HG02623 (cell line): ENCODE data around the gene IPCEF1.

Source experiments
- ATAC-seq: cut with Tn5 transposase; IDR thresholded peaks from one replicate; pipeline ENCODE4 v1.9.1; 2021; ENCODE audit warnings: moderate library complexity; ENCODE audit not compliant: unreplicated experiment

IPCEF1 gene

GRCh38 chr6:154169193-154169847, 187.3 kb downstream of the IPCEF1 start:
- no peak for ATAC-seq

GRCh38 chr6:154167126-154167525, 189.5 kb downstream of the IPCEF1 start:
- no peak for ATAC-seq

GRCh38 chr6:154166140-154166539, 190.5 kb downstream of the IPCEF1 start:
- no peak for ATAC-seq

- ATAC-seq = no peak
Measured at GRCh38 chr6:154165478-154165877, 191.1 kb downstream of the IPCEF1 start.

DNA sequence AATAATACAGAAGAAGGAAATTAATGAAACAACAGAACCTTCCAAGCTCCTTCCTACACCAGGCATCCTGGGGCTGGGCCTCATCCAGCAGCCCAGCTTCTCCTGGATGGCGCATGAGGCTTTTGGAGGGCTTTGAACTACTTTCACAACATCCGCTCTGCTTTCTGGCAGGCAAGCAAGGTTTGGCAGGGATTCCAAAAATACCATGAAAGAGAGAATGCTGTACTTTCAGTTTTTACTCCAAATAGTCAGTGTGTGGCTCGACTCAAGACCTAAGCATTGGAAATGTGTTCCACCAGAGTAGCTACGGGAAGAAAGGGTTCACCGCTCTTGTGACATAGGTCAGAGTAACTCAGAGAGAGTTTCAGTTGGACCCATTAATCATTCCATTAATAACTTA, 192.2 kb downstream of the IPCEF1 start:
- ATAC-seq = no peak

DNA sequence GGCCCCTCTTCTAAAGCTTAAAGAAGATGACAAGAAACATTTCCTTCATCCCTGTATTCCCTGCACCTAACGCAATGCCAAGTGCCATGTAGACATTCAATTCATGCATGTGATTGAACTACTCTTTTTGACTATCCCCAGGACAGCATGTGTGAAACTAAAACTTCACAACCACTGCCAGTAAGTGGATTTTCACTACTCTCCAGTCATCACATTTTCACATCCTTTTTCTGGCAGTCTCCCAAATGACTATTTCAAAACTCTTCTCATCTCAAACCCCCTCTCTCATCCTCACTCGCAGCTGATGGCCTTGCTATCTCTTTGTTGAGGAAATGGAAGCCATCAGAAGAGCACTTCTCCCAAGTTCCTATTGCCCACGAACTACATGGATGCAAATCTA, 194.9 kb downstream of the IPCEF1 start:
- ATAC-seq = peak; percentile 60

- no peak for ATAC-seq
Measured at GRCh38 chr6:154159126-154159525, 197.5 kb downstream of the IPCEF1 start.

DNA sequence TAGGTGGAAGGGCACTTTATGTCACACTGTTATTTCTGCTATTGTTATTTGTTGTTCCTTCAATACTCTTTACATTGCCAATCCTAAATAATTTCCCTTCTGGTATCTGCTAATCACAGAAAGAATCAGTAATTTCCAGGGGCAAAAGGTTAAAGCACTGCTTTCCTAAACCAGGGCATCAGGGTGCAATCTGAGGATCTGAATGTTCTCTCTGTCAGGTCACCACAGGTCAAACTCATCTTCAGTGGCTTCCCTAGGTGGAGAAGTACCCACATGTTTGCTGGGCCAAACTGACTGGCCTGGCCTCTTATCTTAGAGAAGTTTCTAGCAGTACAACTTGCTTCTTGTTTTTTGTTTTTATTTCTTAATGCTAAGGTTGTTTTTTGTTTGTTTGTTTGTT, 198.9 kb downstream of the IPCEF1 start:
- no peak for ATAC-seq

DNA sequence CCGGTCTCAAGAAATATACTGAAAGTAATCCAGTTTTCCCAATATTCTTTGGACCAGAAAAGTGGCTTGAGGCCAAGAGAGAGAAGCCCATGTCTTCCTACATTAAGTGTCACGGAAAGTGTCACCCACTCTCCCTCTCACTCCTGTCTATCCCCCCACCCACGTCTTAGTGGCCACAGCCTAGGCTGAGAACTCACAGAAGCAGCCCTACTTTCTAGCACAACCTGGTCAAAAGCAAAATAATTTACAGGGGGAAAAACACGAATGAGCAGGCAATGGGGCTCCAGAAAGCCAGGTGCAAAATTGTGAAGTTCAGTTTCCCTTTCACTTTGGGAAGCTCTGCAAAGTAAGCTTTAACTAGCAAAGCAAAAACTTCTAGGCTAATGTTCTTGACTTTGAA, 199.5 kb downstream of the IPCEF1 start:
- ATAC-seq = peak; percentile 54

GRCh38 chr6:154156135-154156896, 200.3 kb downstream of the IPCEF1 start:
- ATAC-seq = peak; percentile 73

DNA sequence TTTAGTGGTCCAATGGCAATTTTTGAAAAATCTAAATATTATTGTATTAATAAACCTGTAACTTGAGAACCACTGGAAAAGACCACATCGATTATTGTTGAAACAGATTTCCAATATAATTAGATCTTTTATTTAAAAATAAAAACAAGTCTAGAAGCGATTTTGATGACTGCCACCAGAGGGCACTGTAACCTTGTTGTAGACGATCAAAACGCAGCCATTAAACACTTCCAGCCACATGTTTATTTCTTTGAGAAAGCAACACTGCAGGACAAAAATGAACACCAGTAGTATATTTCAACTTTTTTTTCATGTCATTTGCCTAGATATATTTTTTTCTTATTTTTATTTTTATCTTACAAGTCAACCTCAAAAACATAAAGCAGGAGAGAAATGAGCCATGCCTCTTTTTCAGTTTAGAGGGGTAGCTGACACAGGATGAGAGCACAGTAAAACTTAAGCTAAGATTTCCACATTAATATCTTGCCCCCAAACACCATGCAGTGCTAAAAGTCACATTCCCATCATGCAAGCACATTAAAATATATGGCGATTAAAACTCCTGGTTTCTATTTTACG, 202.1 kb downstream of the IPCEF1 start:
- ATAC-seq = no peak

DNA sequence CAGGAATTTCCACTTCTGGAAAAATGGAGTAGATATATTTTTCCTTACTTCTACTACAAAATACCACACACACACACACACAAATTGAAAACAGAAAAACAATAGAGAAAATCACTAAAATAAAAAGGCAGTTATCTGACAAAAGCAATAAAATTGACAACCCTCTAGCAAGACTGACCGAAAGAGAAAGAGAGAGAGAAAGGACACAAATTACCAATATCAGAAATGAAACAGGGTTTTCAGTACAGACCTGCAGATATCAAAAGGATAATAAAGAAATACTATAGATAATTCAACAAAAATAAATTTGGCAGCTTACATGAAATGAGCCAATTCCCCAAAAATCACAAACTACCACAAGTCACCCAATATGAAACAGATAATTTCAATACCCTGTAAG, 212.8 kb downstream of the IPCEF1 start:
- ATAC-seq = no peak

- no peak for ATAC-seq
Measured at GRCh38 chr6:154140743-154141142, 215.9 kb downstream of the IPCEF1 start.

DNA sequence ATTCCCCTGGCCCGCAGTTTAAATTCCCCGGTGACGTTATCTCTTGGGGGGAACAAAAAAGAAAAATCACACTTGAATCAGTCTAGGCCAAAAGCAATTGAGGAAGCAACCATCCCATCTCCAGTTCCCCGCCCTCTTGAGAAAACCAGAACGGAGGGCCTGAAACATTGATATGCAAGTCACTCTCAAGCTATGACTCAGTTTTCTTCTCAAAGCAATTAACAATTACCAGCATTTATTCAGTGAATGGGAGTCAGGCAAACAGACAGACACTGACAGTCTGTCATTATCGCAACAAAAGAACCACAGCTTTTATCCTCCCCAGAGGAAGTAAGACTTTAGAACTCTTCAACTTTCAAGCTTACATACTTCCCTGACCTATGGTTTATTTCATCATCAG, 216.7 kb downstream of the IPCEF1 start:
- no peak for ATAC-seq

GRCh38 chr6:154138793-154139192, 217.8 kb downstream of the IPCEF1 start:
- no peak for ATAC-seq

- ATAC-seq = no peak
Measured at GRCh38 chr6:154134471-154135147, 222.0 kb downstream of the IPCEF1 start.

- no peak for ATAC-seq
Measured at GRCh38 chr6:154127657-154128056, 228.9 kb downstream of the IPCEF1 start.

- no peak for ATAC-seq
Measured at GRCh38 chr6:154125421-154125820, 231.2 kb downstream of the IPCEF1 start.

GRCh38 chr6:154123155-154123956, 233.2 kb downstream of the IPCEF1 start:
- ATAC-seq = no peak

GRCh38 chr6:154122195-154122925, 234.2 kb downstream of the IPCEF1 start:
- no peak for ATAC-seq
